T-helper 17 cell (primary cell): ENCODE measurements around the gene ATP10D. TPM values are rescaled to one million over a fixed set of nuclear protein-coding genes. Genes with fewer than 3 reads are reported as not detected.

Source experiments
- ATAC-seq: fragments of 150-1000 bp; cut with Tn5 transposase; 2 replicates; pipeline ENCODE4 v1.10.0; 2021; ENCODE audit warnings: mild to moderate bottlenecking, moderate library complexity
- DNase-seq, 3 donors: peaks; one replicate each; pipeline versions ENCODE4 v3.0.0 to v3.0.0-alpha.2; 2020 to 2021
- H3K9me3 ChIP-seq: one replicate; pipeline ENCODE4 v1.7.0; 2013; ENCODE audit warnings: low read length, mild to moderate bottlenecking; ENCODE audit not compliant: control insufficient read depth, poor library complexity, severe bottlenecking
- H3K27ac Mint-ChIP-seq: one replicate; pipeline ENCODE4 v1.8.0; 2022; ENCODE audit warnings: mild to moderate bottlenecking, moderate library complexity, mixed read lengths
- H3K27me3 Mint-ChIP-seq: one replicate; pipeline ENCODE4 v1.8.0; 2022; ENCODE audit warnings: mixed read lengths
- H3K36me3 Mint-ChIP-seq: one replicate; pipeline ENCODE4 v1.8.0; 2022; ENCODE audit warnings: low read depth, mixed read lengths
- H3K4me1 Mint-ChIP-seq: one replicate; pipeline ENCODE4 v1.8.0; 2022; ENCODE audit warnings: mild to moderate bottlenecking, mixed read lengths
- H3K4me3 Mint-ChIP-seq: one replicate; pipeline ENCODE4 v1.8.0; 2022; ENCODE audit warnings: mild to moderate bottlenecking, moderate library complexity, mixed read lengths
- total RNA-seq, 4 donors: library from RNA in 2 of 4; stranded (reverse) in 2 of 4; gene quantifications; one replicate each; pipeline ENCODE4 v1.2.3 and lab custom pipeline; 2022 to 2026

The ATP10D gene
- total RNA-seq, 2 donors from 2014 or later = 1.7 to 4.1 TPM

DNA sequence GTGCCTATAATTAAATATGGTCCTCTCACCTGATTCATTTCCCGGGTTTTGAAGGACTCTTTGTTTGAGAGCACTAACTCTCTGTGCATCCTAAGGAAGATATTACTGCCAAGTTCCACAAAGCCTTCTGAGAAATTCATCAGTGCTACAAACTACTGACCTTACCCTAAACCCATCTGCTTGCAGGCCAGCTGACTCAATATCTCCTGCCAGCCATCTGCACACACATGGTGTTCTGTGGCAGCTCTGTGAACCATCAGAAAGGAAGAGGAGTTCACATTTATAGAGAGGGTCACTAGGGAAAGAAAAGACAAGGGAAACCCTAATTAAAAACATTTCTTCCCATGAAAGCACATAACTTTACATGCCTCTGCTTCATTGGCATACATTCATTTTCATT, 156.7 kb downstream of the ATP10D start:
- no peak overlapping the region for H3K4me3 Mint-ChIP-seq
- ATAC-seq (no peak), DNase-seq (no peak)
- no peaks in the 10 kb centered on the region for H3K36me3 Mint-ChIP-seq
- H3K4me1 Mint-ChIP-seq = no peaks in the 10 kb centered on the region
- peaks cover 32% of the 10 kb centered on the region for H3K27me3 Mint-ChIP-seq
- H3K9me3 ChIP-seq = no peaks in the 10 kb centered on the region
- H3K27ac Mint-ChIP-seq = no peak overlapping the region

DNA sequence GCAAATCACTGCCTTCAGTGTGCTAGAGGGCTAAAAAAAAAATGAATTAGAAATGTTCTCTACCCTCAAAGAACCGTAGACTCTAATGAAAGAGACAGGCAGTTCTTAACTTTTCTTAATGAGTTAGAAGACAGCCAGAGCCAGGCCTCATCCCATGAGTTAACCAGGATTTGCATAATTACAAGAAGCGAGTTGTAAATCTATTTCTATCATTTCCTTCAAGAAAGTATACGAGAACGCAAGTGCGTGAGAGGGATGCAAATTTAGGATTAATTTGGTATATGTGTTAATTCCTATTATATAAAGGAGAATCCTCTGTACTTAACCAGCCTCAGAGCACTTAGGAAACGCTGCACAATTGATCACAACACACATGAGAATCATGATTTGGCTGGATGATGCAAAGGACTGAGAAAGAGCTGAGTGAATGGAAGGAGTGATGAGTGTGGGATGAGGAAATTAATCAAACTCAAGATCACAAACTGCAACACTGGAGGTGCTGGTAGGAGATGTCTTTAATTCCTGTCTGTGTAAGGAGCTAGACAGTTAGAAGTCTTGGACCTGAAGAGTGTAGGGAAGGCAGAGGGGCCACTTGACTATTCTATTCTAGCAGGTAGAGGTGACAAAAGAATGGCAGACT, 157.2 kb downstream of the ATP10D start:
- H3K27me3 Mint-ChIP-seq = peaks cover 32% of the 10 kb centered on the region
- no peaks in the 10 kb centered on the region for H3K4me1 Mint-ChIP-seq
- no peak overlapping the region for H3K4me3 Mint-ChIP-seq
- DNase-seq = no peak
- H3K27ac Mint-ChIP-seq = no peak overlapping the region
- ATAC-seq = no peak
- no peaks in the 10 kb centered on the region for H3K9me3 ChIP-seq
- no peaks in the 10 kb centered on the region for H3K36me3 Mint-ChIP-seq

Other genes starting within 250 kb of the ATP10D start
- 10 to 100 TPM in 1 of 2 donors, 1 to 10 TPM in 1; 9.9 to 10.1 TPM for gene COMMD8, start 21.6 kb upstream of the ATP10D start, total RNA-seq